ENCODE measurements around the gene CA11.

The CA11 gene

GRCh38 chr19:48613024-48613851 lies 32.7 kb downstream of the CA11 start:
- TF ChIP-seq, protein P1, sequence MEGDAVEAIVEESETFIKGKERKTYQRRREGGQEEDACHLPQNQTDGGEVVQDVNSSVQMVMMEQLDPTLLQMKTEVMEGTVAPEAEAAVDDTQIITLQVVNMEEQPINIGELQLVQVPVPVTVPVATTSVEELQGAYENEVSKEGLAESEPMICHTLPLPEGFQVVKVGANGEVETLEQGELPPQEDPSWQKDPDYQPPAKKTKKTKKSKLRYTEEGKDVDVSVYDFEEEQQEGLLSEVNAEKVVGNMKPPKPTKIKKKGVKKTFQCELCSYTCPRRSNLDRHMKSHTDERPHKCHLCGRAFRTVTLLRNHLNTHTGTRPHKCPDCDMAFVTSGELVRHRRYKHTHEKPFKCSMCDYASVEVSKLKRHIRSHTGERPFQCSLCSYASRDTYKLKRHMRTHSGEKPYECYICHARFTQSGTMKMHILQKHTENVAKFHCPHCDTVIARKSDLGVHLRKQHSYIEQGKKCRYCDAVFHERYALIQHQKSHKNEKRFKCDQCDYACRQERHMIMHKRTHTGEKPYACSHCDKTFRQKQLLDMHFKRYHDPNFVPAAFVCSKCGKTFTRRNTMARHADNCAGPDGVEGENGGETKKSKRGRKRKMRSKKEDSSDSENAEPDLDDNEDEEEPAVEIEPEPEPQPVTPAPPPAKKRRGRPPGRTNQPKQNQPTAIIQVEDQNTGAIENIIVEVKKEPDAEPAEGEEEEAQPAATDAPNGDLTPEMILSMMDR (IDR thresholded peaks at IDR 0.05; ENCODE audit: low read length): no peak
- H4K20me1 ChIP-seq (ENCODE audit: insufficient read depth, low read length): peaks cover 28% of the 10 kb centered on the region
- H2AFZ ChIP-seq (ENCODE audit: low read length): no peak overlapping the region
- no peaks in the 10 kb centered on the region for H3K9me2 ChIP-seq (replicated peaks; ENCODE audit: insufficient read depth, low read length)
- DNase-seq: no peak
- peaks cover 9% of the 10 kb centered on the region; the same call in 1 of the 2 replicates for H3K4me1 ChIP-seq (ENCODE audit: low read length)
- peaks cover 32% of the 10 kb centered on the region for H3F3A ChIP-seq (ENCODE audit: insufficient read depth, low read length)
- H3K9ac ChIP-seq (ENCODE audit: low read length): no peak overlapping the region
- peaks cover 22% of the 10 kb centered on the region for H3K79me2 ChIP-seq (ENCODE audit: low read length)
- H3K27ac ChIP-seq (ENCODE audit: low read length): no peak overlapping the region
- no peak overlapping the region for H3K4me3 ChIP-seq (ENCODE audit: low read length)
- H3K9me3 ChIP-seq (replicated peaks; ENCODE audit: insufficient read depth, low read length): no peaks in the 10 kb centered on the region
- no peaks in the 10 kb centered on the region for H3K27me3 ChIP-seq (replicated peaks; ENCODE audit: insufficient read depth, low read length)
- H3K36me3 ChIP-seq (replicated peaks; ENCODE audit: insufficient read depth, low read length): peaks cover 19% of the 10 kb centered on the region
- no peak overlapping the region for H3K4me2 ChIP-seq (ENCODE audit: low read depth, low read length)

DNA sequence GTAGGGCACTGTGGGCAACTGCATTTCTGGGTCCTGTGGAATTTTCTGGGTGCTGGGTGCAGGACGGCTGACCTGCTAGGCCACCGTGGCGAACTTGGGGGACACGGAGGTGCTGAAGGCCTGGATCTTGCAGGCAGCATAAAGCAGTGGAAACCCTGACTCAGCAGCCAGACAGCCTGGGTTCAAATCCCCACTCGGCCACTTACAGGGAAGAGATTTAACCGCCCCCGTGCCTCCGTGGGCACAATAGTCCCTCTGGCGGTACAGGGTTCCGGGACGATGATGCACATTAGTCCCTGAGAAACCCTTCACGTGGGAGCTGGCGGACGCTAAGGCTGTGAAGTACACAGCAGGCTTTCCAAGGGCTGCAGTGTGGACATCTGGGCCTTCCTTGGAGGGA lies 34.1 kb downstream of the CA11 start:
- Histone ChIP-seq H3K27ac (ENCODE audit: low read length) (no peak overlapping the region), H3K9me3 (replicated peaks; ENCODE audit: insufficient read depth, low read length) (no peaks in the 10 kb centered on the region), H3K36me3 (replicated peaks; ENCODE audit: insufficient read depth, low read length) (peaks cover 14% of the 10 kb centered on the region), H3K4me1 (ENCODE audit: low read length) (no peaks in the 10 kb centered on the region), H3F3A (ENCODE audit: insufficient read depth, low read length) (peaks cover 19% of the 10 kb centered on the region), H3K4me2 (ENCODE audit: low read depth, low read length) (no peak overlapping the region), H3K4me3 (ENCODE audit: low read length) (no peak overlapping the region), H3K79me2 (ENCODE audit: low read length) (peaks cover 8% of the 10 kb centered on the region), H3K27me3 (replicated peaks; ENCODE audit: insufficient read depth, low read length) (peaks cover 6% of the 10 kb centered on the region), H2AFZ (ENCODE audit: low read length) (no peak overlapping the region), H4K20me1 (ENCODE audit: insufficient read depth, low read length) (peaks cover 16% of the 10 kb centered on the region), H3K9me2 (replicated peaks; ENCODE audit: insufficient read depth, low read length) (no peaks in the 10 kb centered on the region), H3K9ac (ENCODE audit: low read length) (no peak overlapping the region)
- DNase-seq: no peak
- TF ChIP-seq, protein P1 (IDR thresholded peaks at IDR 0.05; ENCODE audit: low read length): no peak
- TF ChIP-seq EZH2 (optimal IDR thresholded peaks at IDR 0.05; ENCODE audit: low read depth, low read length) (no peak), EZH2phosphoT487 (IDR thresholded peaks at IDR 0.05; ENCODE audit: low read length) (no peak)

DNA sequence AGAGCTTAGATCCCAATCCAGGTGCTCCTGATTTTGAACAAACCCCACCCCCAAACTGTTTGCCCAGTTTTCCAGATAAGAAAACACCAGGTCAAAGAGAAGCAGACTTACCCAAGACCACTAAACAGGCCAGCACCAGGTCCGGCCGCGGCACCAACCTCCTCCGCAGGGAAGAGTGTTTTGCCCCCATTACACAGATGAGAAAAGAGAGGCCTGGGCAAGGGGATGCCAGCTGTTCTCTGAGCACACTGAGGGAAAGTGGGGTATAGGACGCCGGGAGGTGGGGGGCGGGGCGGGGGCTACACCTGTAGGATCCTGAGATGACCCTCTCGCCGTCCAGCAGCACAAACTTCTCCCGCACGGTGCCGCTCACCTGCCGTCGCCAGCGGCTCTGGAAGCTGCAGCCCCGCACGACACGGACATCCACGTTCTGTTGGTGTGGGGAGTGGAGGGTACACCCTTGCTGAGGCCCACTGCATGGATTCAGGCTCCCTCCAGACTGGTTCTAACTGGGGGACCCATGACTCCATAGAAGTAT lies 36.3 kb downstream of the CA11 start:
- no peak for TF ChIP-seq EZH2 (optimal IDR thresholded peaks at IDR 0.05; ENCODE audit: low read depth, low read length)
- TF ChIP-seq, protein P1 (IDR thresholded peaks at IDR 0.05; ENCODE audit: low read length): no peak
- no peak for TF ChIP-seq EZH2phosphoT487 (IDR thresholded peaks at IDR 0.05; ENCODE audit: low read length)
- H3K9me2 ChIP-seq (replicated peaks; ENCODE audit: insufficient read depth, low read length): no peaks in the 10 kb centered on the region
- H3K27me3 ChIP-seq (replicated peaks; ENCODE audit: insufficient read depth, low read length): peaks cover 22% of the 10 kb centered on the region
- no peak overlapping the region for H2AFZ ChIP-seq (ENCODE audit: low read length)
- H3K27ac ChIP-seq (ENCODE audit: low read length): no peak overlapping the region
- H3K4me1 ChIP-seq (ENCODE audit: low read length): no peaks in the 10 kb centered on the region
- H3K9ac ChIP-seq (ENCODE audit: low read length): no peak overlapping the region
- DNase-seq: no peak
- H3K79me2 ChIP-seq (ENCODE audit: low read length): no peaks in the 10 kb centered on the region
- H3F3A ChIP-seq (ENCODE audit: insufficient read depth, low read length): no peaks in the 10 kb centered on the region; the same call in 1 of the 2 replicates
- H3K4me3 ChIP-seq (ENCODE audit: low read length): no peak overlapping the region
- no peak overlapping the region; the same call in 1 of the 2 replicates for H3K4me2 ChIP-seq (ENCODE audit: low read depth, low read length)
- H4K20me1 ChIP-seq (ENCODE audit: insufficient read depth, low read length): no peaks in the 10 kb centered on the region
- H3K9me3 ChIP-seq (replicated peaks; ENCODE audit: insufficient read depth, low read length): no peaks in the 10 kb centered on the region
- no peaks in the 10 kb centered on the region for H3K36me3 ChIP-seq (replicated peaks; ENCODE audit: insufficient read depth, low read length)
